H1 (cell line): ENCODE results near the gene GRB7. TPM values are rescaled to one million over a fixed set of nuclear protein-coding genes. Genes with fewer than 3 reads are reported as not detected.

ENCODE experiments used
- CTCF ChIA-PET: fragments of 300-600 bp; sonication (Branson Sonifier 250); formaldehyde crosslinking; loops from one replicate; lab custom pipeline; 2021; ENCODE audit not compliant: partially characterized antibody; lab: Charles Lee
- POLR2A ChIA-PET: fragments of 300-600 bp; sonication (Branson Sonifier 250); formaldehyde crosslinking; loops from one replicate; lab custom pipeline; 2021; ENCODE audit warnings: inconsistent platforms; ENCODE audit not compliant: partially characterized antibody; lab: Charles Lee
- DNase-seq, 2 experiments: peaks; one replicate each; pipeline versions ENCODE4 v3.0.0 to v3.0.0-alpha.2; 2010 to 2022; ENCODE audit warnings: low spot score in 2 of 2, low read depth in 1 of 2, mixed read lengths in 1 of 2
- FAIRE-seq: peaks from 2 replicates; lab custom pipeline; 2011; peaks lifted over from hg19 to GRCh38; lab: Jason Lieb, UNC
- H2AFZ ChIP-seq: 2 replicates; pipeline ENCODE4 v1.8.1; 2012; ENCODE audit warnings: low read length, inconsistent platforms
- H2AK5ac ChIP-seq: 2 replicates; pipeline ENCODE4 v1.6.1; 2013; ENCODE audit warnings: low read depth, low read length
- H2BK120ac ChIP-seq: replicated peaks from 2 replicates; pipeline ENCODE3; 2013; ENCODE audit warnings: low read depth, low read length, inconsistent platforms
- H2BK12ac ChIP-seq: 2 replicates; pipeline ENCODE4 v1.6.1; 2013; ENCODE audit warnings: low read depth, low read length
- H2BK15ac ChIP-seq: 2 replicates; pipeline ENCODE4 v1.6.1; 2013; ENCODE audit warnings: low read length
- H2BK20ac ChIP-seq: 2 replicates; pipeline ENCODE4 v1.6.1; 2013; ENCODE audit warnings: low read length
- H2BK5ac ChIP-seq: 2 replicates; pipeline ENCODE4 v1.6.1; 2013; ENCODE audit warnings: low read depth, low read length
- H3K14ac ChIP-seq: 2 replicates; pipeline ENCODE4 v1.6.1; 2013; ENCODE audit warnings: inconsistent platforms; ENCODE audit not compliant: insufficient read length
- H3K18ac ChIP-seq: 2 replicates; pipeline ENCODE4 v1.6.1; 2013; ENCODE audit warnings: low read length; ENCODE audit errors: extremely low read depth
- H3K23ac ChIP-seq: 2 replicates; pipeline ENCODE4 v1.6.1; 2013; ENCODE audit warnings: inconsistent platforms; ENCODE audit not compliant: insufficient read length
- H3K23me2 ChIP-seq: 2 replicates; pipeline ENCODE4 v1.6.1; 2013; ENCODE audit warnings: low read depth, low read length
- H3K27ac ChIP-seq: 2 replicates; pipeline ENCODE4 v1.6.1; 2011; ENCODE audit warnings: low read depth, low read length, inconsistent platforms
- H3K27me3 ChIP-seq, 4 experiments: replicated peaks in 1 of 4; 1 replicate in 1 of 4; 2 replicates in 3 of 4; pipeline versions ENCODE4 v1.6.1 to v1.8.1; 2011 to 2013; ENCODE audit warnings: low read length in 3 of 4, mild to moderate bottlenecking in 3 of 4, inconsistent platforms in 2 of 4, mixed read lengths in 2 of 4, moderate library complexity in 1 of 4; ENCODE audit not compliant: control insufficient read depth in 3 of 4, insufficient read depth in 3 of 4; ENCODE audit errors: extremely low read depth in 1 of 4
- H3K36me3 ChIP-seq, 4 experiments: 2 replicates each; pipeline versions ENCODE4 v1.6.1 to v1.8.1; 2011 to 2013; ENCODE audit warnings: mild to moderate bottlenecking in 4 of 4, low read length in 3 of 4, moderate library complexity in 2 of 4, control low read depth in 1 of 4, inconsistent platforms in 1 of 4; ENCODE audit not compliant: insufficient read depth in 4 of 4, control insufficient read depth in 2 of 4
- H3K4ac ChIP-seq: replicated peaks from 2 replicates; pipeline ENCODE3; 2013; ENCODE audit warnings: low read length, low read depth, mixed read lengths, inconsistent platforms; ENCODE audit not compliant: insufficient read length
- H3K4me1 ChIP-seq, 4 experiments: replicated peaks in 1 of 4; 1 replicate in 1 of 4; 2 replicates in 3 of 4; pipeline versions ENCODE4 v1.6.1 to v1.8.1; 2011 to 2013; ENCODE audit warnings: low read length in 3 of 4, inconsistent platforms in 2 of 4, mixed read lengths in 1 of 4; ENCODE audit not compliant: insufficient read depth in 4 of 4, control insufficient read depth in 3 of 4
- H3K4me2 ChIP-seq, 2 experiments: 2 replicates each; pipeline versions ENCODE4 v1.6.1 to v1.8.1; 2011 to 2013; ENCODE audit warnings: low read depth in 2 of 2, low read length in 2 of 2, control low read depth in 1 of 2, inconsistent platforms in 1 of 2, mild to moderate bottlenecking in 1 of 2; ENCODE audit not compliant: insufficient read depth in 1 of 2
- H3K4me3 ChIP-seq, 4 experiments: fragments of 200-600, 300-600 bp in 1 of 4; sonication (generic), shearing (Covaris generic), sonication (Bioruptor Twin) in 1 of 4; 2 replicates each; pipeline versions ENCODE4 v1.5.1 to v1.8.1; 2011 to 2016; ENCODE audit warnings: low read length in 4 of 4, low read depth in 3 of 4, control low read depth in 2 of 4, inconsistent platforms in 2 of 4, mild to moderate bottlenecking in 2 of 4, mixed read lengths in 1 of 4, moderate library complexity in 1 of 4; ENCODE audit not compliant: insufficient read depth in 2 of 4; ENCODE audit errors: extremely low read depth in 1 of 4
- H3K56ac ChIP-seq: replicated peaks from 2 replicates; pipeline ENCODE3; 2013; ENCODE audit warnings: low read depth, mild to moderate bottlenecking, mixed read lengths, low read length, inconsistent platforms; ENCODE audit not compliant: insufficient read length
- H3K79me1 ChIP-seq: 2 replicates; pipeline ENCODE4 v1.6.1; 2013; ENCODE audit warnings: low read depth, low read length, control low read depth
- H3K79me2 ChIP-seq, 2 experiments: 2 replicates each; pipeline versions ENCODE4 v1.6.1 to v1.8.1; 2012 to 2013; ENCODE audit warnings: low read length in 2 of 2, mild to moderate bottlenecking in 2 of 2, inconsistent platforms in 1 of 2; ENCODE audit not compliant: insufficient read depth in 2 of 2, control insufficient read depth in 1 of 2
- H3K9ac ChIP-seq, 4 experiments: replicated peaks in 1 of 4; 1 replicate in 1 of 4; 2 replicates in 3 of 4; pipeline versions ENCODE4 v1.6.1 to v1.8.1; 2011 to 2013; ENCODE audit warnings: low read depth in 3 of 4, low read length in 3 of 4, control low read depth in 2 of 4, mild to moderate bottlenecking in 2 of 4, moderate library complexity in 2 of 4, inconsistent platforms in 1 of 4; ENCODE audit errors: extremely low read depth in 1 of 4
- H3K9me3 ChIP-seq, 2 experiments: 2 replicates each; pipeline versions ENCODE4 v1.6.1 to v1.8.1; 2012 to 2013; ENCODE audit warnings: mild to moderate bottlenecking in 2 of 2, moderate library complexity in 2 of 2, control low read depth in 1 of 2, inconsistent platforms in 1 of 2, low read depth in 1 of 2, low read length in 1 of 2, mixed read lengths in 1 of 2; ENCODE audit not compliant: insufficient read depth in 2 of 2
- H4K20me1 ChIP-seq, 2 experiments: replicated peaks in 1 of 2; 2 replicates each; pipeline versions ENCODE3 to v1.8.1; 2011 to 2013; ENCODE audit warnings: inconsistent platforms in 2 of 2, low read length in 2 of 2, mild to moderate bottlenecking in 1 of 2; ENCODE audit not compliant: insufficient read depth in 2 of 2, control insufficient read depth in 1 of 2
- H4K5ac ChIP-seq: 2 replicates; pipeline ENCODE4 v1.6.1; 2013; ENCODE audit warnings: low read length, low read depth, mixed read lengths, inconsistent platforms; ENCODE audit not compliant: insufficient read length
- H4K8ac ChIP-seq: 2 replicates; pipeline ENCODE4 v1.8.0; 2013; ENCODE audit warnings: mild to moderate bottlenecking, moderate library complexity, low read length, inconsistent platforms; ENCODE audit not compliant: insufficient read depth; ENCODE audit errors: extremely low read depth
- H4K91ac ChIP-seq: replicated peaks from 2 replicates; pipeline ENCODE3; 2013; ENCODE audit warnings: low read length, mixed read lengths, inconsistent platforms; ENCODE audit not compliant: insufficient read length
- CREB1 ChIP-seq: IDR thresholded peaks from 2 replicates; pipeline ENCODE4 v1.6.1; 2012; ENCODE audit warnings: inconsistent platforms
- CTCF ChIP-seq, 3 experiments: IDR thresholded peaks; 1 replicate in 2 of 3; 2 replicates in 1 of 3; pipeline versions ENCODE4 v1.5.1 to v1.6.1; 2011; ENCODE audit warnings: low read length in 3 of 3, mild to moderate bottlenecking in 3 of 3, inconsistent platforms in 2 of 3, low read depth in 1 of 3, moderate library complexity in 1 of 3; ENCODE audit not compliant: insufficient read depth in 1 of 3; ENCODE audit errors: control extremely low read depth in 1 of 3
- HDAC2 ChIP-seq, 2 experiments: fragments of 300-600 bp in 1 of 2; sonication (generic) in 1 of 2; IDR thresholded peaks; 2 replicates each; pipeline ENCODE4 v1.6.1; 2011 to 2012; ENCODE audit warnings: low read depth in 2 of 2, low read length in 2 of 2, mild to moderate bottlenecking in 2 of 2, moderate library complexity in 2 of 2, borderline replicate concordance in 1 of 2, inconsistent platforms in 1 of 2
- MAFK ChIP-seq: IDR thresholded peaks from 2 replicates; pipeline ENCODE4 v1.6.1; 2012; ENCODE audit warnings: low read depth, mild to moderate bottlenecking, improper control_type of control experiment, low read length
- MAX ChIP-seq: IDR thresholded peaks from 2 replicates; pipeline ENCODE4 v1.6.1; 2012; ENCODE audit warnings: inconsistent platforms
- POU5F1 ChIP-seq: IDR thresholded peaks from 2 replicates; pipeline ENCODE4 v1.6.1; 2011; ENCODE audit warnings: low read depth, mild to moderate bottlenecking, low read length, moderate library complexity
- RAD21 ChIP-seq, 2 experiments: IDR thresholded peaks in 1 of 2; conservative IDR thresholded peaks in 1 of 2; 2 replicates each; pipeline ENCODE4 v1.6.1; 2011; ENCODE audit warnings: low read depth in 2 of 2, low read length in 2 of 2, improper control_type of control experiment in 1 of 2, inconsistent platforms in 1 of 2, mild to moderate bottlenecking in 1 of 2, moderate library complexity in 1 of 2
- RBBP5 ChIP-seq: IDR thresholded peaks from 2 replicates; pipeline ENCODE4 v1.7.1; 2012; ENCODE audit warnings: low read depth, mild to moderate bottlenecking, inconsistent platforms, low read length, moderate library complexity, borderline replicate concordance
- SP4 ChIP-seq: IDR thresholded peaks from 2 replicates; pipeline ENCODE4 v1.6.1; 2012; ENCODE audit warnings: low read length, inconsistent platforms
- TAF1 ChIP-seq: IDR thresholded peaks from 2 replicates; pipeline ENCODE4 v1.6.1; 2011; ENCODE audit warnings: mild to moderate bottlenecking, low read depth, low read length
- TCF12 ChIP-seq: IDR thresholded peaks from 2 replicates; pipeline ENCODE4 v1.6.1; 2011; ENCODE audit warnings: low read depth, mild to moderate bottlenecking, low read length
- WGBS, 2 experiments: shearing (Covaris generic) in 1 of 2; methylation state at CpG; one replicate each; pipeline versions ENCODE4 v1.1.6 to v1.1.7; 2013 to 2015; ENCODE audit warnings: low lambda C conversion rate in 2 of 2, mixed read lengths in 2 of 2, inconsistent platforms in 1 of 2, low coverage in 1 of 2, missing lambda C conversion rate in 1 of 2; ENCODE audit not compliant: insufficient replicate concordance in 2 of 2, insufficient coverage in 1 of 2, insufficient read length in 1 of 2; ENCODE audit errors: extremely low coverage in 1 of 2, missing lambda C conversion rate in 1 of 2; 5-methylcytosine and 5-hydroxymethylcytosine counted together
- polyA plus RNA-seq, 7 experiments: library from polyadenylated mRNA; depleted of rRNA in 3 of 7; stranded (reverse) in 5 of 7; unstranded in 2 of 7; fragments of >200 nt in 5 of 7; fragments of 200-250 nt in 2 of 7; gene quantifications; 1 replicate in 5 of 7; 2 replicates in 1 of 7; 4 replicates in 1 of 7; pipeline versions ENCODE4 v1.2.1 to v1.2.3, GENCODE V29; 2011 to 2013; ENCODE audit warnings: missing spikeins in 2 of 7, mixed read lengths in 2 of 7
- total RNA-seq: library from RNA; stranded (reverse); fragmentation: NEBNext Ultra II Directional; extraction: Animal tissue kit (Norgen Biotek cat#: 25700); gene quantifications from 2 replicates; pipeline ENCODE4 v1.2.1, GENCODE V29; 2021

GRB7 gene
- total and polyA plus RNA-seq, 2 of the 8 experiments (the other 6 are each of a cell fraction or from before 2014, with no cell fraction given) = 32.2 to 41.5 TPM

- POLR2A ChIA-PET = no interaction called here
- Histone ChIP-seq H2BK15ac (no peak overlapping the region), H2BK12ac (no peak overlapping the region), H3K4ac (no peak overlapping the region), H4K91ac (no peak overlapping the region), H4K5ac (no peak overlapping the region), H3K4me3 (no peak overlapping the region), H2AK5ac (no peak overlapping the region), H4K20me1 (no peaks in the 10 kb centered on the region), H3K23me2 (no peaks in the 10 kb centered on the region), H2BK5ac (no peak overlapping the region), H3K4me2 (no peak overlapping the region), H3K27me3 (no peaks in the 10 kb centered on the region), H3K4me1 (no peaks in the 10 kb centered on the region), H3K27ac (no peak overlapping the region), H3K79me2 (no peaks in the 10 kb centered on the region), H3K23ac (no peak overlapping the region), H3K14ac (no peak overlapping the region), H4K8ac (no peak overlapping the region), H3K9ac (no peak overlapping the region), H2BK120ac (no peak overlapping the region), H2AFZ (no peak overlapping the region), H3K36me3 (no peaks in the 10 kb centered on the region), H3K79me1 (no peaks in the 10 kb centered on the region), H3K18ac (no peak overlapping the region), H3K9me3 (no peaks in the 10 kb centered on the region), H3K56ac (no peak overlapping the region), H2BK20ac (no peak overlapping the region)
- CTCF ChIA-PET = interaction anchor here (1.4 kb wide), 1 partner anchor 9 kb away, joined by 3 read pairs; no protein-coding TSS in a partner anchor
- 84% methylated on average over 3 of the region's 3 CpGs; no CpG with 5 or more reads in 1 of the 2 experiments for WGBS, 2 experiments
- no peak for FAIRE-seq
- no peak for DNase-seq
- TF ChIP-seq TAF1 (no peak), POU5F1 (no peak), TCF12 (no peak), CREB1 (no peak), CTCF (IDR thresholded peaks at IDR 0.05; ENCODE audit: control extremely low read depth in 1 of 3, insufficient read depth in 1 of 3, low read depth in 1 of 3, low read length in 3 of 3) (no peak), MAFK (no peak), RAD21 (IDR thresholded peaks at IDR 0.05 in 1 of 2, conservative IDR thresholded peaks at IDR 0.05 in 1 of 2; ENCODE audit: low read depth in 2 of 2, low read length in 2 of 2) (no peak), SP4 (no peak), HDAC2 (IDR thresholded peaks at IDR 0.05; ENCODE audit: borderline replicate concordance in 1 of 2, low read depth in 2 of 2, low read length in 2 of 2) (no peak), RBBP5 (no peak), MAX (no peak)
These were observed 55.6 kb downstream of the GRB7 start for GRCh38 chr17:39793301-39793872.
